ENCODE measurements around the gene AFDN.

Gene AFDN

DNA sequence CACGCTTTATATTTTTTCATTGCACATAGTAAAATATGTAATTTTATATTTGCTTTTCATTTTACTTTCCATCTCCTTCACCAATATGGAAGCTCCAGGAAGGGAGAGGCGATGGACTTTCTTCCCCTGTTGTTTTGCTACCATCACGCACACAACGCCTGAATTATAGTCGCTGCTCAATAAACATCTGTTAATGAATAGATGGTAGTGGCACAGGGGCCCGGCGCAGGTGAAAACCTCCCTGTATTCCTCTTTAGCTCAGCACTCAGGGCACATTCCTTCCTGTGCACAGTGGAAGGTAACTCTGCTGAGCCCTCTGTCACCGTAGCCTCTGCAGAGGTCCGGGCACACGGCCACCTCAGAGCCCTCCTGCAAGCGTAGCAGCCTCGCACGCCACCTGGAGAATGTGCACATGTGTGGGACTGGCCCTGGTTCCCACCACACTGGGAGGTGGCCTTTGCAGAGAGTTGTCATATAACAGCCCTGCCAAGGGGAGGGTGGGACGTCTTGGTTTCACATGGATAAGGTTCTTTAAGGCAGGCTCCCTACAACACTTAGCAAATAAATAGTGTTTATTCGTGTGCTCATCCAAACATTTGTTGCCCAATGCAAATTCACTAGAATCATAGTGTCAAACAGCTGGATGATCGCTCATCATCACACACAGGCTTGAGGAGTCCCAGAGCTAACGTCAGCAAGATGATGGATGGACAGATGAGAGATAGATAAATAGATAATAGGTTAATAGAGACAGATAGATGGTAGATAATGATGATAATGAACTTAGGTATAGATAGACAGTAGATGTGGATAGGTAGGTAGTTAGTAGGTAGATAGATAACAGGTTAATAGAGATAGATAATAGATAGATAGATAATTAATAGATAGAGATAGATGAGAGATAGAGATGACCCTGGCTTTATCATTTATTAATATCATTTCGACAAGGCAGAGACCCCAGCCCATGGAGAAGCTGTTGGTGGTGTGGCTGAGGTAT lies 32.3 kb upstream of the AFDN start:
- no peak for DNase-seq (ENCODE audit: low read depth in 2 of 3, low spot score in 2 of 3)

DNA sequence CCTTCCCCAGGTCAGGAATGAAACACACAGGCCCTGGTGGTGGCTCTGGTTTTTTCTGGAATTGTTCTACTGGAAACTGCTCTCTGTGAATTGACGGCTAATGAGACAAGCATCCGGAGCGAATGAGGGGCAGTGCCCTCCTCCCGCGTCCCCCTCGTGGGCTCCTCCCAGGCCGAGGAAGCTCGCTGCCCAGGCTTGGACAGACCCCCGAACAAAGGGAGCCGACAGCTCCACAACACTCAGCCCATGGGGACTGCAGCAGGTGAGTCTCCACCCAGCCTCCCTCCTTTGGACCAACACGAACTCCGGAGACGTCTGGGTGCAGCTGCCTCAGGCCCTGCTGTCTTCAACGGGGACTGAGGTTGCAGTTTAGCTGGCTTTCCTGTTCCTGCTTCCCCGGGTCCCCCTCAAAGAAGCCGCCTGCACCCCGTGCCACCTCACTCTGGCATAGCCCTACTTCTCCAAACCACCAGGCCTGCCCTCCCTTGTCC lies 31.3 kb upstream of the AFDN start:
- DNase-seq (ENCODE audit: low read depth in 2 of 3, low spot score in 2 of 3), result no peak

DNA sequence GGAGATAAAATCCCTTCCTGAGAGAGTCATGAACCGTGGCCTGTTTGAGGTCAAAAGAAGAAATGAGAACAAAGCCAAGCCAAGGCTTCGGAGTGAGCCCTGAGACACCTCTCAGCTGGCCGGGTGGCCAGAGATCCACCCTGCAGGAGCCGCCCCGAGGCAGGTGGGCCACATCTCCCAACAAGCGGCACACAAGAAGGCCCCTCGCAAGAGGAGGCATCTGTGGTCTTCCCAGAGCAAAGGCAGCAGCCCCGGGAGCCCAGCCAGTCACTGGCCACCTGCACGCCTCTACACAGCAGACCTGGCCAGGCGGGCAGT lies 30.9 kb upstream of the AFDN start:
- no peak for DNase-seq (ENCODE audit: low read depth in 2 of 3, low spot score in 2 of 3)

- DNase-seq (ENCODE audit: low read depth in 2 of 3, low spot score in 2 of 3), result peak in 1 of 3 experiments; percentile 5
These were observed 30.3 kb upstream of the AFDN start for GRCh38 chr6:167796192-167796981.

- no peak for DNase-seq (ENCODE audit: low read depth in 2 of 3, low spot score in 2 of 3)
These were observed 29.7 kb upstream of the AFDN start for GRCh38 chr6:167797011-167797471.

DNA sequence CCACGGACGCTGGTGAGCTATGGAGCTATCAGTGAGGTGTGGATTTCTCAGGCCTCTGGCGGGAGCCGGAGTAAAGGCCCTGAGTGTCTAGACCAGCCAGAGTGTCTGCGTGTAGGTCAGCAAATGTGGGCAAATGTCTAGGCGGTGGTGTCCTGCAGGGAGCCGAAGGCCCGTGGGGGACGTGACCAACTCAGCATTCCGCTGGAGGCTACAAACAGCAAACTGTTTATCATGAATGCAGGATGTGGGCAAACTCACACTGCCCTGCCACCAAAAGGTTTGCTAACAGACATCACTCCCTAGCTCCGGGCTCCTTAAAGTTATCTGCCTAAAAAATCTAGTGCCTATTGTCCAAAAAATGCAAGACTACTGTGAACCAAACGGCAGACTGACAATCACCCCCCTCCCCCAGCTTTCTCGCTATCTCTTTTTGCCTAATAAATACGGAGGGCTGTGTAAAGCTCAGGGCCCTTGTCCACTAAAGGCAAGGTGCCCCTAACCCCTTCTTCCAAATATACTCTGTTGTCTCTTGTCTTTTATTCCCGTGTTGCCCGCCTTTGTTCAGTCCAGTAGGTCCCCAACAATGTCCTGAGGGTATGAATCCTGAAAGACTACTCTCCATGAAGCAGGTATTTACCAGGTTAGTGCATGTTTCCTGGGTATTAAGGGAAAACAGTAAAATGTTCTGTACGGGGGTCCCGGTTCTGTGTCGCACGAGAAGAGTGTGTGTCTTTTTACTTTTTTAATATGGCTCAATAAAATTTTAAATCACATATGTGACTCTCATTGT lies 29.0 kb upstream of the AFDN start:
- no peak for DNase-seq (ENCODE audit: low read depth in 2 of 3, low spot score in 2 of 3)

- no peak for DNase-seq (ENCODE audit: low read depth in 2 of 3, low spot score in 2 of 3)
These were observed 28.3 kb upstream of the AFDN start for GRCh38 chr6:167798453-167798852.

GRCh38 chr6:167799033-167799821 lies 27.5 kb upstream of the AFDN start:
- DNase-seq (ENCODE audit: low read depth in 2 of 3, low spot score in 2 of 3), result no peak

GRCh38 chr6:167800549-167800948 lies 26.2 kb upstream of the AFDN start:
- no peak for DNase-seq (ENCODE audit: low read depth in 2 of 3, low spot score in 2 of 3)

- no peak for DNase-seq (ENCODE audit: low read depth in 2 of 3, low spot score in 2 of 3)
These were observed 25.4 kb upstream of the AFDN start for GRCh38 chr6:167801263-167801662.

DNA sequence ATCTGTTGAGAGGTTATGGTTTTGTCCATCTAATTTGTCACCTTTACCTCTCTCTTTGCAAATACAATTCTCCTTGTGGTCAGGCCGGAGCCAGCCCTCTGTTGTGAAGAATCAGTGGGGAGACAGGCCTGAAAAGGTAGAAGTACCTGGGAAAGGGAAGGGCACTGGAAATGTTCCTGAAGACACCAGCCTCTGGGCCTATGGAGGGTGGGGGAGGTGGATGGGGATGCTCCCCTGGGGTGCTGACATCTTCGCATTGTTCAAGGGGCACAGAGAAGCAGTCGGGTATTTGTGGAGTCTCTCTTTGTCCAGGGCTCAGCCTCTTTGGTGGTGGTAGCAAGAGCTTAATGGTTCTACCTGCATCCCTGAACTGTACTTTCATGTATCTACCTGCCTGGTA lies 24.4 kb upstream of the AFDN start:
- DNase-seq (ENCODE audit: low read depth in 2 of 3, low spot score in 2 of 3), result no peak

GRCh38 chr6:167803816-167804215 lies 22.9 kb upstream of the AFDN start:
- DNase-seq (ENCODE audit: low read depth in 2 of 3, low spot score in 2 of 3), result no peak

DNA sequence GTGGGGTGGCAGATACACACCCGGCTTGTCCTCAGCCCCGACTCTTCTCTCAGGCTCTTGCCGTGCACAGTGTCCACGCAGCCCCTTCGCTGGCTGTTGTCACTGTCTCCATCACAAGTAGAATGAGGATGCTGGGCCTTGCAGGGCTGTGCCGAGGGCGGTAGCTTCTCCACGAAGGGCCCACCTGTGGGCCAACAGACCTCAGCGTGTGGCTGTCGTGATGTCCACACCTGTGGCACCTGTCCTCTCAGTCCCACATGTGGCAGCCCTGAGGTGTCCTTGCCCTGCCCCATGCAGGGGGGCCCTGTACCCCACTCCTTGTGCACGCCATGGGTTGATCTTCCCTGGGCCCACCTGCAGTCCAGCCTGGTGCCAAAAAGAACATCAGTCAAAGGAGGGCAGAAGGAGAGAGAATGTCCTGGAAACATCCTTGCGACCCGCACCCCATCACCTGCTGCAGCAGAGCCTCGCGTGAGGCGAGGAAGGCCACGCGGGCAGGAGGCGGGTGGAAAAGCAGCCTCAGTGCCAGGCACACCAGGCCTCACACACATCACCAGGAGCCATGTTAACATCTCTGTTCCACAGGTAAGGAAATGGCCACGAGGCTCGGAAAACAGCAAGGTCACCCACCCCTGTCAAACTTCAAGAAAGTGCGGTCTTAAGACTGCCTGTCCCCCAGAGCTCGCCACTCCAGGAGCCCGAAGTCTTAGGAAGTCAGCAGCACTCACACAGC lies 22.3 kb upstream of the AFDN start:
- DNase-seq (ENCODE audit: low read depth in 2 of 3, low spot score in 2 of 3), result no peak

DNA sequence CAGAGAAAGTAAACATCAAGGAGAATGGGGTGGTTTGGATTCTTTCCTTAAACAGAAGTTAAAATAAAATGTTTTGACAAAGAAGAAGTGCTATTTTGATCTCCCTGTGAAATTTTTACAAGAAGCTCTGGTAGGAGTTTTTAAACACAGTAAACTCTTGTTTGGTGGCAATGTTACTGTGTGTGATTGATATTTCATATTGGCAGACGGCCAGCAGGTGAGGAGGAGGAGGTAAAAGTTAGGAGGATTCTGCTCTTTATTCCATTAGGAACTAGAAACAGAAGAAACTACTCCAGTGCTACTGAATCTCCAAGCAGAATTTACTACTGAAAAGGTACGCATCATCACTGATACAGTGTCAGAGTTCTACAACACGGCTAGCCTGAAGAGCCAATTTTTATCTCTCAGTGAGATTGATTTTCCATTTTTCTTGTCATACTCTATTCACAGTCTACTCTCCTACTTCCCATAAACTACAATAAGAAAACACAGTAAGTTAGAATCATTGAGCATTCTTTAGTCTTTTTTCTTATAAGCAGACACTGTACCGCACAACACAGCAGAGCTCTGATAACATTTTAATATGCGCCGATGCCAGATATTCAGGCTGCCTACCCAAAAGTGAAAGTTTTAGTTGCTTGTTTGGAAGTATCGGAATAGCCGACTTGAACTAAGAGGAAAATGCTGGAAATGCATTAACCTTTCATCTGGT lies 21.2 kb upstream of the AFDN start:
- no peak for DNase-seq (ENCODE audit: low read depth in 2 of 3, low spot score in 2 of 3)

GRCh38 chr6:167806061-167806700 lies 20.5 kb upstream of the AFDN start:
- DNase-seq (ENCODE audit: low read depth in 2 of 3, low spot score in 2 of 3), result no peak

- no peak for DNase-seq (ENCODE audit: low read depth in 2 of 3, low spot score in 2 of 3)
These were observed 19.5 kb upstream of the AFDN start for GRCh38 chr6:167807200-167807599.

GRCh38 chr6:167807756-167808155 lies 19.0 kb upstream of the AFDN start:
- no peak for DNase-seq (ENCODE audit: low read depth in 2 of 3, low spot score in 2 of 3)

DNA sequence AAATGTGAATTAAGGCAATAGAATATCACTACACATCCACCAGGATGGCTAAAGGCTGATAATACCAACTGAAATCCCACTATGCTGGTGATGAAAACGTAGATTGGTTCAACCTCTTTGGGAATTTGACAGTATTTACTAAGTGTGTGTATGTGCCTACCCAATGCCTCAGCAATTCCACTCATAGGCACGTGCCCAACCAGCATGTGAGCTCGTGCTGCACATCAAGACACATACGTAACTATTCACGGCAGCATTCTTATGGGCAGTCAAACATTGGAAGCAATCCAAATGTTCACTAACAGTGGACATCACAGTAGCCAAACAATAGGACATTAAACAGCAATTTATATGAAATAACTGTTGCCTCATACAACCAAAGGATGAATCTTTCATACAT lies 15.7 kb upstream of the AFDN start:
- DNase-seq (ENCODE audit: low read depth in 2 of 3, low spot score in 2 of 3), result no peak

All from activated CD8-positive, alpha-beta memory T cell treated with anti-CD3 and anti-CD28 coated beads for 48 hours (primary cell).